SK-MEL-5 (cell line): Measurements from ENCODE around the gene CMTM4. TPM values are rescaled to one million over a fixed set of nuclear protein-coding genes. Genes with fewer than 3 reads are reported as not detected.
"Not testable (repeated sequence)": the region's sequence is repeated elsewhere in the genome, so short reads cannot be mapped to it uniquely, and the experiment has no call there.

Source experiments
- DNase-seq: peaks from one replicate; pipeline ENCODE4 v3.0.0-alpha.2; 2016; ENCODE audit warnings: low read depth, low spot score
- in situ Hi-C: cut with HindIII; loops from 2 replicates; pipeline ENCODE4 v1.10.0; 2016; ENCODE audit warnings: low sequenced_read_pairs, high pct_unique_total_duplicates, low pct_unique_long_range_greater_than_20kb
- total RNA-seq: library from RNA; depleted of rRNA; stranded (reverse); fragments of >200 nt; shearing (Covaris generic); gene quantifications from 2 replicates; pipeline ENCODE4 v1.2.3, GENCODE V29; 2014

CMTM4 gene
- total RNA-seq, 1 experiment from 2014 or later: 32.7 TPM

DNA sequence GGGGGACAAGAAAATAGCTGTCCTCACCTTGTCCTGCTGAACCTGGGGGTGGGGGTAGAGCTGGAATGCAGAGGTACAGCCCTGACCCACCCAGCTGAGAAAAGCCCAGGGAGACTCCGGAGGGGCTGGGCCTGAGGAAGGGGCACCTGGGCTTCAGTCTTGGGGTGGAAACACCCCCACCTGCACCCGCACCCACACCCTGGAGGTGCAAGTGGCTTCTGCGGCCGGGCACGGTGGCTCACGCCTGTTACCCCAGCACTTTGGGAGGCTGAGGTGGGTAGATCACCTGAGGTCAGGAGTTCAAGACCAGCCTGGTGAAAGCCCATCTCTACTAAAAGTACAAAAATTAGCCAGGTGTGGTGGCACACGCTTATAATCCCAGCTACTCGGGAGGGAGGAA is 84.6 kb downstream of the CMTM4 start:
- in situ Hi-C loops, DNase-seq: not testable (repeated sequence)

DNA sequence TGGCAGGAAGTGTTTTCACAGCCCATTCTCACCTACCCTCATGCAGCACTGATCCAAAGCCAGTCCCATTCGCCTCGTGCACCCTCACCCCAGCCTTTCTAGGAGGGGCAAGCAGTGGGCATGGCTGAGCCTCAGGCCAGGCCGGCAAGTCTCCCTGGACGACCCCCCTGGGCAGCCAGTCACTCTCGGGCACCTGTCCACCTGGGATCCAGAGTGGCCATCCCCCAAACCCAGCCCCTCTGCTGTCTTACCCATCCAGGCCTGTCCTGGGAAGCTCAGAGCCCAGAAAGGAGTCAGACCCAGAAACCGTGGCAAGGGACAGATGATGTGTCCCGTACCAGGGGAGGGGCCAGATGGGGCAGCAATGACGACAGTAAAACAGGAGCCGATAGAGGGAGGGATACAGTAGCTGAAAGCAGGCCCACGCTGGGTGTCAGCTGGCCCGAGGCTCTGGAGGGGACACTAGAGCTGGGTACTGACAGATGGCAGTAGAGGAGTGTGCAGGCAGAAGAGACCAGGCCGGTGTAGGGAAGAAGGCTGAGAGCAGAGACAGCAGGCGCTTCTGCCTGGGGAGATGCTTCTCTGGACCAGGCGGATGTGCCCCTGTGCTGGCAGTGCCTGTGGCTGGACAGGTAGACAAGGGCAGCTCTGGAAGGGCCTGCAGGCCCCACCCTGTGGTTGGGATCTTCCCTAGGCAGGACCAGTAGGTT is 86.3 kb downstream of the CMTM4 start:
- in situ Hi-C loops: no loop called here
- DNase-seq: no peak

DNA sequence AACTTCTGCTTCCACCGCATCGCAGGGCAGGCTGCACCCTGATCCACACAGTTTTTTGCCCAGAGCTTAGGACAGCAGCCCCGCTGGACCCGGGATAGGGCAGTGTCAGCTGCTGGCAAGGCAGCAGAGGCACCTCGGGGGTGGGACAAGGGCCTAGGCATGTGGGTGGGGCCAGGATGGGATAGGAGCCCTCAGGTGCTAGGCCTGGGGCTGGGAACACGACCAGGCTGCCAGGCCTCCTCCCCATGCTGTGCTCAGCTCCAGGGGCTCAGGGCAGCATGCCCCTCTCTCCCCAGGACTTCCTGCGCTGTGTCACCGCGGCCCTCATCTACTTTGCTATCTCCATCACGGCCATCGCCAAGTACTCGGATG is 87.4 kb downstream of the CMTM4 start:
- DNase-seq: no peak
- in situ Hi-C loops: no loop called here

DNA sequence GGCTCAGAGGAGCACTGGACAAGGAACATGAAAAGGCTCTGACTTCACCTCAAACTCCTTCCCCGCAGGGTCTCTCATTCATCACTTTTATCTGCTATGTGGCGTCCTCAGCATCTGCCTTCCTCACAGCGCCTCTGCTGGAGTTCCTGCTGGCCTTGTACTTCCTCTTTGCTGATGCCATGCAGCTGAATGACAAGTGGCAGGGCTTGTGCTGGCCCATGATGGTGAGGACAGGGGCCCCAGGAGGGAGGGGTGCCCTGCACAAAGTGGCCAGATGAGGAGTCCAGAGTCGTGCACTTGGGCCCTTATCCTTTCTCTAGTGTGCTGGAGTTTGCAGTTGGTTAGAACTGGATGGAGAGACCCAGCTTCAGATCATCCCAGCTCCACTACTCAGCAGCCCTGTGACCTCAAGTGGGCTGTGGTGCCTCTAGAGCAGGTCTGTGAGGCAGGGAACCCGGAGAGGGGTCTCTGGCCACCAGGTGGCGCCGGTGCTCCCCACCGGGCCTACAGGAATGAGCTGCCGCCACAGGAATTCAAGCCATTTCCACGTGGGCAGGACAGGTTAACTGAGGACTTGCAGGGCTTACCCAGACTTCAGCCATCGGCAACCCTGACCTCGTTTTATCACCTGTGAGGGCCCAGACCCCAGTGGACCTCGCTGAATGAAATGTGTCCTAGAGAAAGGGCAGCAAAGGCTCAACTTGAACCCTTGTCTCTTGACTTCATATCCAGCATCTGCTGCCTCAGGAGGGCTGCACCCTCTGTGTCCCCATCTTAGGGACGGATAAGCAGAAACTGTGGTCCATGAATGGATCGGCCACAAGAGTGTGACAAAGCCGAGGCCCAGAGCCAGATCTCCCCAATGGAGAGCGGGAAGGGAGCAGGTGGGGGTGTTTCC is 88.1 kb downstream of the CMTM4 start:
- in situ Hi-C loops: no loop called here
- peak; percentile 85 for DNase-seq

DNA sequence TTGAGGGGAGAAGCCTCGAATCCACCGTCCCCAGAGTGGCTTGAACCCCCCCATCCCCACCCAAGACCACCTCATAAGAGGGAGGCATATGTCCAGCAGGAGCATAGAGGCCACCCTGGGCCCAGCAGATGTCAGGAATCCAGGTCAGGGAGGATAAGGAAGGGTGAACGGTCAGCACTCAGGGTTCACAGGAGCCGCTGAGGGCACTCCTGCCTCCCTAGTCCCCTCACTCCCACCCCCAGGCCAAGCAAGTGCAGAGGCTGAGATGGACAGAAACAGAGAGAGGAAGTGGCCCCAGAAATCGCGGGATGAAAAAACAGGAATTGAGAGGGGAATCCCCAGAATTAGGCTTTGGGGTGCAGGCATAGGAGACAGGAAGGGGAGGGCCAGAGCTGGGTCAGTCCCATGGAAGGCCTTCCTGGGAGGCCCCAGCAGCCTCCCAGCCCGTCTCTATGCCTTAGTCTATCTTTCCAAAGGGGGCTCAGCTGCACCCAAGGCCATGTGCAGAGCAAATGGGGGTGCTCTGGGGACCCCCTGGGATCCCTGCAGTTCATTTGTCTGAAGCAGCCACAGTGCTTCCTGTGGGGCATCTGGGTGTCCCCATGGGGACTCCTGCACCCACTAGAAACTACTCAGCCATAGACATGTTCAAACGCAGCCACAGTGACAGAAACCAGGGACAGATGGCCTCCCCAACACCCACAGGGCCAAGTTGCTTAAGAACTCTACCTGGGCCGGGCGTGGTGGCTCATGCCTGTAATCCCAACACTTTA is 90.4 kb downstream of the CMTM4 start:
- in situ Hi-C loops: no loop called here
- no peak for DNase-seq

DNA sequence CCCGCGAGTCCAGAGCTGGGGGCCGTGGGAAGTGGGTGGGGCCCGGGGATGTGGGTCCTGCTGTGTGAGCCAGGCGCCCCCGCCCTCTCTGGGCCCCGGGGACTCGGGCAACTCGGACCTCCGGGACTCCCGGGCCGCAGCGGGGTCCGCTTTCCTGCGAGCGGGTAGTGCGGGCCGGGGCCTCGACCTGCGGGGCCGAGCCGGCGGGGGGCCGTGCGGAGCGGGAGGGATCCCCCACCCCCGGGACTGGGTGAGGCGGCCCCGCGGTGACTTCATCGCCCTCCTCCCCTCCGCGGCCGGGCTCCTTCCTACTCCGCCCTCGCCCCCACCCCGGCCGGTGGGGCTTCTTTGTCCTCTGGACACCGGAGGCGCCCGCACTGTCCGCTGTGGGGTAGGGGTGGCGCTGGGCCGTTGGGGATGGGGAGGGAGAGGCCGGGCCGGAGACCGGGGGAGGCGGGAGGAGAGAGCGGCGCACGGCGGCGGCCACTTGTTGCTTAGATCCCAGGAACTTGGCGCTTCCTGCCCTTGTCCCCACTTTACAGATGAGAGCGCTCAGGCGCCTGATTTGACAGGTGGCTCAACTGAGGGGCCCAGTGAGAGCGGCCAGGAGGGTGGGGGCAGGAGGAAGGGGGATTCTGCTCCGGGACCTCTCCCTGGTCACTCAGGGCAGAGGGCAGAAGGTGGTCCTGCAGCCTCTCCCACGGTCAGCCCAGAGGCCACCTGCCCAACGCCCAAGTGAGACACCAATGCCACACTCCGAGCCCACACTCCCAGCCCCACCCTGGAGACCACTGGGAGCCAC is 91.2 kb downstream of the CMTM4 start:
- DNase-seq: no peak
- in situ Hi-C loops: no loop called here

DNA sequence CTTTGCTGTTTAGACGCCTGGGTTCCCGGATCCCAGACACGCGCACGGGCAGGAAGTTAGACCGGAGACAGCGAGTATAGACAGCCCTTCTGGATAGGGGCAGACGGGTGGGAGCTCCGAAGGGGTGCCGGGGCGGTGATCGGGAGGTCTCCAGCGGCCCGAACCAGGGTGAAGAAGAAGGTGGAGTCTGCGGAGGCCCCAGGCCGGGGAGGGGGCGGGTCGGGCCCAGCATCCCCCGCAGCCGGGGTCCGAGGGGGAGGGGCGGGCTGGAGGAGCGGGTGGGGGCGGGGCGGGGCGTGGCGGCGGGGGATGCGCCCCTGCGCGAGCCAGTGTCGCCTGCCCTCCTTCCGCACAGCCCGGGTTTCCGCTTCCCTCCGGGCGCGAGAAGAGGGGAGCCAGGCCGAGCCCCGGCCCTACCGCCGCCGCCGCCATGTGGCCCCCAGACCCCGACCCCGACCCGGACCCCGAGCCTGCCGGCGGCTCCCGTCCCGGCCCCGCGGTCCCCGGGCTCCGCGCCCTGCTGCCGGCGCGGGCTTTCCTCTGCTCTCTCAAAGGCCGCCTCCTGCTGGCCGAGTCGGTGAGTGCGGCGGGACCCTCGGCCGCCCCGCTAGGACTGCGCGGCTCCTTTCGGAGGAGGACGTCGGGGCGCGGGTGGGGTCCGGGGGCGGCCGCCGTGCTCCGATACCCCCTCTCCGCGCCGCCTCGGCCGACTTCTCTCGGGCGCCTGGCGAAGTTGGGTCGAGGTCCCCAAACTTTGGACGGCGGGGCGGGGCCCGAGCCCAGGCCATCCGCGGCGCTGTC is 92.0 kb downstream of the CMTM4 start, which contains the start of gene CMTM3:
CMTM3 (plus strand) TSS at position 329 of the 801 bp plus-strand sequence; CDS start at position 431, 102 bp downstream.
- peak; percentile 52 for DNase-seq
- in situ Hi-C loops: no loop called here

DNA sequence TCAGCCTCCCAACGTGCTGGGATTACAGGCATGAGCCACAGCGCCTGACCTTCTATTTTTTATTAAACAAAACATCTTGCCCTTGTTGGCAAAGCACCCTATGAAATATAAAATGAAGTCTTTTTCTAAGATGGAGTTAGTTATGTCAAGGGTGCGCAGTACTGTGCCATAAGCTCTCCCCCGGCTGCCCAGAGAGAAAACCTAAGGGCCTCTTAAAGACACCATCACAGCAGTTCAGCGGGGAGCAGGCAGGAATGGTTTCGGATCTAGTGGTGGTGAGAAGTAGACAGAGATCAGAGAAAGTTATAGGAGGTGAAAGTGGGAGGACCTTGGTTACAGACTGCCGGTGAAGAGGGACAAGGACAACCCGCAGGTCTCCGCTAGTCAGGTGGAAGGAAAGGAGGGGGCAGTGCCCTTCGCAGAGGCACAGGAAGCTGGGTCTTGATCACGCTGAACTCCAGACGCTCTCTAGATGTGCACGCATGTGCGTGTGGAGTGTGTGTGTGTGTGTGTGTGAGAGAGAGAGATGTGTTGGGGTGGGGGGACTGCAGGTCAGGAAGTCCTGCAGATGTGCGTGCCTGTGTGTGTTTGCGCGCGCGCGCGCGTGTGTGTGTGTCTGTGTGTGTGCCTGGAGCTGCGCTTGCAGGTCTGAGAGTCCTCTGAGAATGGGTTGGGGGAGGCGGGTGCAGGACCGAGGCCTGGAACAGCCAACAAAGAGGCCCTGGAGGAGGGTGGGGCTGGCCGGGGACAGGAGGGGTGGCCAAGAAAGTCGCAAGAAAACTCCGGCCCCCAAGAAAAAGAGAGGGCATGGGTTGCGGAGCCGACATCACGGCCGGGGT is 92.8 kb downstream of the CMTM4 start:
- peak; percentile 68 for DNase-seq
- in situ Hi-C loops: no loop called here

DNA sequence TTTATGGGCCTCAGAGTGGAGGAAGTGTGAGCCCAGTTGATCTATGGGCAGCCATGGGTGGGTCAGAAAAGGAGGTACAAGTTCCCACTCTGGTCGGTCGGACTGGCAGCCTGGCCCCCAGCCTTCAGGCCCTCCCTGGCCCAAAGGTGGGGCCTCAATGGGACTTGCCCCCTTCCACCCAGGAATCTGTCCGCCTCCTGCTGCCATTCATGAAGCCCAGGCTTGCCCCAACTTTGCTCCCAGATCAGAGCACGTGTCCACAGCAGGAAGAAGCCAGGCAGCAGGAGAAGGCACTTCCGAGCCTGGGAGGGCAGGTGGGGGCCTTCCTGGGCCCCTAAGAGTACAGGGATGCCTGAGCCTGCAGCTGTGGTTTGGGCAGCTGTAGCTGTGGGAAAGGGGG is 95.1 kb downstream of the CMTM4 start:
- in situ Hi-C loops: no loop called here
- DNase-seq: no peak

DNA sequence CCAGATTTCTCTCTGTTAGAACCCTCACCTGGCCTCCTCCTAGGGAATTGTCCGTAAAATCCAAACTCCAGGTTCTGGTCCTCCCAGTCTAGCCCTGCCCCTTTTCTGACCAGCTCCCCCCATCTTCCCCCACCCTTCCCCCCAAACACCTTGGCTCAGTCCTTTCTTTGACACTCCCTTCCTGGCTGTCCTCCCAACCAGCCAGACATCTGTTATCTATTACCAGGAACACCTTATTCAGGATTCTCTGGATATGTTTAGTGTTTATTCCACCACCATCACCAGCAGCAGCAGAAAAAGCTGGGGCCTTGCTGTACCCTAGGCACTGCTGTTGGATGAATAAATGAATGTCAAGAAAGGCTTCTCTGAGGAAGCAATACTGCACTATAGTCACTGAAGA is 96.1 kb downstream of the CMTM4 start:
- in situ Hi-C loops: no loop called here
- DNase-seq: no peak

DNA sequence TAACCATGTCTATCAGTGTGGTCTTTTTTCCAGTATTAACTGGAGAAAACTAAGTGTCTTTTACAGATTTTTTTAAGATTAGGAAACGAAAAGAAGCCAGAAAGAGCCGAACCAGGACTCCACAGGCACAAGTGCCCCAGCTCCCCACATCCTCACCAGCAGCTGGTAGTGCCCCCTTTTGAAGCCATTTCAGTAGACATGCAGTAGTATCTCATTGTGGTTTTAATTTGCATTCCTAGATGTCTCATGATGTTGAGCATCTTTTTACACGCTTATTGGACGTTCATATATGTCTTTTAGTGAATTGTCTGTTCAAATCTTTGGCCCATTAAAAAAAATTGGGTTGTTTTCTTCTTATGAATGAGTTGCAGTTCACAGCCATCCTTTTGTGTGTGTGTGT is 96.8 kb downstream of the CMTM4 start:
- DNase-seq: no peak
- in situ Hi-C loops: no loop called here

DNA sequence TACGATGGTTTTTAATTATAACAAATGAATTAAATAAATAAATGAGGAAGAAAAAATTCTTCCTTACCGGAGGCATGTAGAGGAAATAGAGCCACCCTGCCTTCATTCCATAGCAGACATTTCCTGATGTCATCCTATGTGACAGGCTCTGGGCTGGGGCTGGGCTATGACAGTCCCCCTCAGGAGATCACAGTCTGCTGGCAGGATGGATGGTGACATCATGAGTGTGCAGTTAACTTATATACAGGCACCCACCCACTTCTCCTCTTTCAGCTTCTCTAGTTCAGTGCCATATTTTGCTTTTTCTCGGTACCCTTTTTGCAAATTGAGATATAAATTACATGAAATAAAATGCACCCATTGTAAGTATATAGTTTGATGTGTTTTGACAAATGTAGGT is 98.4 kb downstream of the CMTM4 start:
- in situ Hi-C loops: no loop called here
- no peak for DNase-seq

DNA sequence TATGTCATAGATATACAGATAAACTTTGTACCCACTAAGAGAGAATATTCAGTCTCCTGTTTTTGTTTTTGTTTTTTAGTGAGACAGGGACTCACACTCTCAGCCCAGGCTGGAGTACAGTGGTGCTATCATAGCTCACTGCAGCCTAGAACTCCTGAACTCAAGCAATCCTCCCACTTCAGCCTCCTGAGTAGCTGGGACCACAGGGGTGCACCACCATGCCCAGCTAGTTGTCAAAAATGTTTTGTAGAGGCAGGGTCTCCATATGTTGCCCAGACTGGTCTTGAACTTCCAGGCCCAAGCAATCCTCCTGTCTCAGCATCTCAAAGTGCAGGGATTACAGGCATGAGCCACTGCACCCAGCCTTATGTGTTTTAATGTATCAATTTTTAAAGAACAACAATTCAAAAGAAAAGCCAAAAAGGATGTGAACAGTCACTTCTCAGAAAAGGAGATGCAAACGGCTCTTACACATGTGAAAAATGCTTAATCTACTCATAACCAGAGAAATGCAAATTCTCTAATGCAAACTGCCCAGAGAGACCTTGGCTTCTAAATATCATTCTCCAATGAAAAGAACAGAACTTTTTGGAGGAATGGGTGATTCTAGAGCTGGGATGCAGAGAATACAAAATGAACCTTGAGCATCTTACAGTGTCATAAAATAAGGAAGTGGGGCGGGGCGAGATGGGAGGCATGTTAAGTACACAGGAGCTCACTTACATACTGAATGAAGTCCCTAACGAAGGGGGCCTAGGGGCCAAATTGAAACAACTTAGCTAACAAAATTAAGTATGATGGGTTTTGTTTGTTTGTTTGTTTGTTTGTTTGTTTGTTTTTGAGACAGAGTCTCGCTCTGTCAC is 99.3 kb downstream of the CMTM4 start:
- in situ Hi-C loops: no loop called here
- no peak for DNase-seq

DNA sequence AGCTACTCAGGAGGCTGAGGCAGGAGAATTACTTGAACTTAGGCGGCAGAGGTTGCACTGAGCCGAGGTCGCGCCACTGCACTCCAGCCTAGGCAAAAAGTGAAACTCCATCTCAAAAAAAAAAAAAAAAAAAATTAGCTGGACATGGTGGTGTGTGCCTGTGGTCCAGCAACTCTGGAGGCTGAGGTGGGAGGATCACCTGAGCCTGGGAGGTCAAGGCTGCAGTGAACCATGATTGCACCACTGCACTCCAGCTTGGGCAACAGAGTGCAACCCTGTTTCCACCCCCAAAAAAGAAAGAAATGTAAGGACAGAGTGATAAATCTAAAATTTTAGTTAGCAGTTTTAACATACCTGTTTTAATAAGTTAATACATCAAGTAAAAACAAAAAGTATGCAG is 100.0 kb downstream of the CMTM4 start:
- DNase-seq, in situ Hi-C loops: not testable (repeated sequence)

DNA sequence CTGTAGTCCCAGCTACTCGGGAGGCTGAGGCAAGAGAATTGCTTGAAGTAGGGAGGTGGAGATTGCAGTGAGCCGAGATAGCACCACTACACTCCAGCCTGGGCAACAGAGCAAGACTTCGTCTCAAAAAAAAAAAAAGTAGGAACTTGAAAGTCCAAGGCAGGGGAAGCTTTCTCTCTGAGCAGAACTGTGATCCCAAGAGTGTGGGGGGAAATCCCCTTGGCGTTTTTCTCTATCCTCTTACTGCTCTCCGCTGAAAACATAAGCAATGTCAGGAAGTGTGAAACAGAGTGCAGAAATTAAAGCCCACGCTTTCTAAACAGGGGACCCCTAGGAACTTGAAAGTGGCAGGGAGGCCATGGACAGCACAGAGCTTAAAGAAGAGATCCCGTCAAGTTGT is 101.8 kb downstream of the CMTM4 start:
- no peak for DNase-seq
- in situ Hi-C loops: no loop called here
